Measurements from ENCODE around the gene TPX2. TPM values are rescaled to one million over a fixed set of nuclear protein-coding genes. Genes with fewer than 3 reads are reported as not detected.
"Not testable (repeated sequence)": the region's sequence is repeated elsewhere in the genome, so short reads cannot be mapped to it uniquely, and the experiment has no call there.

The TPX2 gene
- total RNA-seq, 1 experiment from 2014 or later = 128 TPM

GRCh38 chr20:31720486-31721407 lies 18.3 kb upstream of the TPX2 start:
- DNase-seq (ENCODE audit: low spot score) = no peak

DNA sequence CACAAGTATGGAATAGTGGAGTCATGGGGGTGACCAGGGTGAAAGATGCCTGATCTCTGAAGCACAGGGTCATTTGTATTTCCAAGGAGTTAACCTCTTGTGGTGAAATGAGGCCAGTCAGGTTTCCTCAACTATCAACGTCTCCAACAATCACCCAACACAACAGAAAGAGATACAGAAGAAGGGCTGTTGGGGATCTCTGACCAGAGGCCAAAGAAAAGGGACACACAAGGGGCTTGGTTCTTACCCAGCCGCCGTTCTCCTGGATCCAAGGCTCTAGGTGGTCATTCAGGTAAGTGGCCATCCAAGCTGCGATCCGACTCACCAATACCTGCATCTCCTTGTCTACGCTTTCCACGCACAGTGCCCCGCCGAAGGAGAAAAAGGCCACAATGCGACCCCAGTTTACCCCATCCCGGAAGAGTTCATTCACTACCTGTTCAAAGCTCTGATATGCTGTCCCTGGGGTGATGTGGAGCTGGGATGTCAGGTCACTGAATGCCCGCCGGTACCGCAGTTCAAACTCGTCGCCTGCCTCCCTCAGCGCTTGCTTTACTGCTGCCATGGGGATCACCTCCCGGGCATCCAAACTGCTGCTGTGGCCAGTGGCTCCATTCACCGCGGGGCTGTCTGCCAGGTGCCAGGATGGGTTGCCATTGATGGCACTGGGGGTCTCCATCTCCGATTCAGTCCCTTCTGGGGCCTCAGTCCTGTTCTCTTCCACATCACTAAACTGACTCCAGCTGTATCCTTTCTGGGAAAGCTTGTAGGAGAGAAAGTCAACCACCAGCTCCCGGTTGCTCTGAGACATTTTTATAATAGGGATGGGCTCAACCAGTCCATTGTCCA lies 17.5 kb upstream of the TPX2 start:
- DNase-seq (ENCODE audit: low spot score) = no peak

GRCh38 chr20:31722257-31723068 lies 16.6 kb upstream of the TPX2 start, which contains the start of gene BCL2L1:
Gene BCL2L1, minus strand, starts transcription at chr20:31722868. Its CDS starts 650 bp downstream, at chr20:31722218.
- peak; percentile 82 for DNase-seq (ENCODE audit: low spot score)

- DNase-seq (ENCODE audit: low spot score) = no peak
Measured at GRCh38 chr20:31723069-31723318, 16.1 kb upstream of the TPX2 start.

DNA sequence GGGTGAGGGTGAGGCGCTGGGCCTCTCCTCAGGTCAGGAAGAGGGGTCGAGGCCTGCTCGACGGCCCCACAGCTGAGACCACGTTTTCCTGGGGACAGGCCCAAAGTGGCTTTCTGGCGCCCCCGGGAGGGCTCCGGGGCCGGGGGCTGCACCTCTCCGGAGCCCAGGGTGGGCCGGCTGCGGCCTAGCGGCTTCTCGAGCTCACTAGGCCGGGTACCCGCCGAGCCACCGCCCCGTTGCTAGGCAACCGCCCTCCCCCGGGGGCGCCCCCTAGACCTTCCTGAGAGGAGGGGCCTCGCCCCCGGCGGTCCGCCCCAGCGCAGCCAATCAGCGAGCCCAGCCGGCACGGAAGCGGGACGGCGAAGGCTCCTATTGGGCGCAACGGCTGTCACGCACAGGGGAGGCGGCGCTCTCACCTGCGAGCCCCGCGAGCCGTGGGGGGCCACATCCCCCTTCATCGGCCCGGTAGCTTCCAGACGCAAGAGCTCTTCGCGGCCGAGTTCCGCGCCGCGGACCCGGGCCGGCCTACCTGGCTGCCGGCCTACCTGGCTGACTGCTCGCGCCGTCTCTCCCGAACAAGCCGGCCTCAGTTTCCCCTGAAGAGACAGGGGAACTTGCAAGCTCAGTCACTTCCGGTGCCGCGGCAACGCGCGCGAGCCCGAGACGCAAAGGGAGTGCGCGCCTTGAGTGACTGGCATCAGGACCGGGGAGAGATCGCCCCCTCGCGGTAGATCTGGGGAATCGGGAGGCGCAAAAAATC lies 15.6 kb upstream of the TPX2 start:
- peak; percentile 97 for DNase-seq (ENCODE audit: low spot score)

GRCh38 chr20:31731321-31731717 lies 7.8 kb upstream of the TPX2 start:
- DNase-seq (ENCODE audit: low spot score) = no peak

- DNase-seq (ENCODE audit: low spot score) = no peak
Measured at GRCh38 chr20:31739550-31739977, 474 bp downstream of the TPX2 start.

- DNase-seq (ENCODE audit: low spot score) = no peak
Measured at GRCh38 chr20:31740208-31740607, 1.1 kb downstream of the TPX2 start.

DNA sequence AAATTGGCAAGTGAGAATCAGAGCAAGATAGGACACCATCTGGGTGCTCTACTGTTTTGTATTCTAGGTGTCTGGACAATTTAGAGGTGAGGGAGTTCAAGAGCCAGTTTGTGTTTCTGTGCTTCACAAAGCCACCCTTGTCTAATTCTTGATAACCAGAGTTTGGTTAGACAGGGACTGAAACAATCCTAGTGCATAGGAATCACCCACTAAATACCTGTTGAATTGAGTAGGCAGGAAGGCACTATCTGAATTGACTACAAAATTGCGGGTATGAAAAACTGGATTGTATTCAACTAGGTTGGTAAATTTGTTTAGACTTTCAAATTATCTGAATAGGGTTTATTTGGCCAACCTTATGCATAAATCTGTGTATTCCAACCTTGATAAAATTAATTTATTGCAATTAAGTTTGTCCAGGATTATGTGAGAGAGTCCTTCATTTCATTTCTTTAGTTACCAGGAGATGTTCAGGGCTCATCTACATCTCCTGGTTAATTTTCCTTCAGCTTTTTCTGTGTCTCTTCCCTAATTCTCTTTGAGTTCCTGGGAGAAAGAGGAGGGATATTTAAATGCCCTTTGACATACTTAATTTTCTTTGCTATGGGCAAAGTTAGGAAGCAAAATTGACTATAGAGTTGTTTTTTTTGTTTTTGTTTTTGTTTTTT lies 1.7 kb downstream of the TPX2 start:
- no peak for DNase-seq (ENCODE audit: low spot score)

GRCh38 chr20:31746068-31746878 lies 7.2 kb downstream of the TPX2 start:
- DNase-seq (ENCODE audit: low spot score) = no peak

GRCh38 chr20:31747028-31747427 lies 7.9 kb downstream of the TPX2 start:
- DNase-seq (ENCODE audit: low spot score) = not testable (repeated sequence)

GRCh38 chr20:31747640-31748039 lies 8.6 kb downstream of the TPX2 start:
- DNase-seq (ENCODE audit: low spot score) = no peak

GRCh38 chr20:31749223-31749622 lies 10.1 kb downstream of the TPX2 start:
- no peak for DNase-seq (ENCODE audit: low spot score)

- DNase-seq (ENCODE audit: low spot score) = no peak
Measured at GRCh38 chr20:31751126-31751525, 12.0 kb downstream of the TPX2 start.

DNA sequence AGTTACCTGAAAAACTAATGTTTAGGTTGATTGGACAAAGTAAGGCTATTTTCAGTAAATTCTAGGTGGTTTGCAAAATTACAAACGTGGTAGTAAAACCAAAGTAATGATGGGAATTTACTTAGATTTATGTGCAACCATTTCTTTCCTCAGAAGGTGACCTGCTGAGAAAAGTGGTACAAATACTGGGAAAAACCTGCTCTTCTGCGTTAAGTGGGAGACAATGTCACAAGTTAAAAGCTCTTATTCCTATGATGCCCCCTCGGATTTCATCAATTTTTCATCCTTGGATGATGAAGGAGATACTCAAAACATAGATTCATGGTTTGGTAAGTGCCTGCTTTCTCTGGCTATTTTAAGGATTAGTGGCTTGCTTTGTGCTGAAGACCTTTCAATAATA lies 18.2 kb downstream of the TPX2 start:
- DNase-seq (ENCODE audit: low spot score) = no peak

DNA sequence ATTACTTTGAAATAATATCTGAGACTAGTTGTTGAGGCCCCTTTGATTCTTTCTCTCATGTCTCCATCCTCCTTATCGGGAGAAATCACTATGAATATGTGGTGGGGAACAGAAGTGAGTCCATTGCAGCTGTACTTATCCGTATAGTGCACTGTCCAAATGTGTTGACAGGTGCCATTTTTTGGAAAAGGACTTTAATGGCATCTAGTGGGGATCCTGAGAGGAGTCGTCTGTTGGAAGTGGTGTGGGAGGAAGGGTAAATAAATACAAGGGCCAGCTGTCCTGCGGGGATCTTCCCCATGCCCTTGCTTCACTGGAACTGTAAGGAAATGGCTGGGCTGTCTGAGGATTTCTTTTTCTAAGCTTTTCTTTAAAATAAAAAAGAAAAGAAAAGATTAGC lies 19.4 kb downstream of the TPX2 start:
- DNase-seq (ENCODE audit: low spot score) = no peak

DNA sequence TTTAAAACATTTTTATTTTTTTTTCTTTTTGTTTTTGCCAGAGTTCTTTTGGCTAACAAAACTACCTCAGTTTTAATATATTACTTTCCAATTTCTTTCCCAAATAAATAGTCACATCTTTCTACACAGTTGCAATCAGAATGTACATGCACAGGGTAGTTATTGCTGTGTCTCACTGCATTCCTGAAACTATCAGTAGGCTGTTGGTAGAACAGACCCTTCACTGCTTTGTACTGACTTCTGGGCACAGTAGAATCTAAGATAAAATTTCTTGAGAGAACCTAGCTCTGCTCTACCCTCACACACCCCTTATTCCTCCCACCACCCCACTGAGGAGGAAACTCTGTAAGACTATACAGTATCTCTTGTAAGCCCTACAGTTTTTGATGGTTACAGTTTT lies 19.9 kb downstream of the TPX2 start:
- no peak for DNase-seq (ENCODE audit: low spot score)

DNA sequence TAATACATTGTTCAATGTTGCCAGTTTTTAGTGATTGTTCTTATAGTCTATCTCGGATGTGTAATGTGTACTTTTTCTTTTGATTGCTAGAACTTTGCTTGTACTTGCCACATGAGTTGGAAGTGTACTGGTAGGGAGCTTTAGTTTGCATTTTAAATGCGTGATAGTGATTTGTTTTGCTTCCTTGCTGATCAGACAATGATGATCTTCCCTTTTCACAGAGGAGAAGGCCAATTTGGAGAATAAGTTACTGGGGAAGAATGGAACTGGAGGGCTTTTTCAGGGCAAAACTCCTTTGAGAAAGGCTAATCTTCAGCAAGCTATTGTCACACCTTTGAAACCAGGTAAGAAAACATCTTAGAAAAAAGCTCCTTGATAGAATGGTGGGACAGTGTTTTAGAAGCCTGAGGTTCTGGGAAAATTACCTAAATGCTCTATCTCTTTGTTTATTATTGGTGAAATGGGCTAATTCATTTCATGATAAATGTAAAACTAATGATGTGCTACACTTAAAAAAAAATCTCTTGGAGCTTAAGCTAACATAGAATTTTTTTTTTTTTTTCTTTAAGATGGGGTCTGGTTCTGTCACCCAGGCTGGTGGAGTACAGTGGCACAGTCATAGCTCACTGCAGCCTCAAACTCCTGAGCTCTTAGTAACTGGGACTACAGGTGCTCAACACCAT lies 20.9 kb downstream of the TPX2 start:
- no peak for DNase-seq (ENCODE audit: low spot score)

GRCh38 chr20:31760519-31761240 lies 21.6 kb downstream of the TPX2 start:
- no peak for DNase-seq (ENCODE audit: low spot score)

Measured in H4 (cell line).